ENCODE data around the gene LRMDA.

The LRMDA gene

GRCh38 chr10:76126607-76127527 is 695.4 kb downstream of the LRMDA start:
- H3K4me1 ChIP-seq (ENCODE audit: low read depth, poor library complexity, severe bottlenecking): no peaks in the 10 kb centered on the region
- no peak overlapping the region for H3K4me3 ChIP-seq (IDR thresholded peaks at IDR 0.05; ENCODE audit: insufficient read depth, low read depth, low read length)
- no peak overlapping the region for H3K4me2 ChIP-seq
- no peaks in the 10 kb centered on the region for H4K20me1 ChIP-seq (ENCODE audit: insufficient read depth)
- H3K27ac ChIP-seq: no peak overlapping the region
- H3K79me2 ChIP-seq (ENCODE audit: insufficient read depth, low read depth): no peaks in the 10 kb centered on the region
- no peaks in the 10 kb centered on the region for H3K36me3 ChIP-seq (ENCODE audit: insufficient read depth)
- H3K9ac ChIP-seq: no peak overlapping the region
- TF ChIP-seq CTCF (conservative IDR thresholded peaks at IDR 0.05; ENCODE audit: low read depth, low read length): no peak
- no peaks in the 10 kb centered on the region for H3K27me3 ChIP-seq (ENCODE audit: insufficient read depth, low read depth)
- no peak overlapping the region for H2AFZ ChIP-seq (ENCODE audit: low read depth)

- no peaks in the 10 kb centered on the region for H4K20me1 ChIP-seq (ENCODE audit: insufficient read depth)
- no peak for TF ChIP-seq CTCF (conservative IDR thresholded peaks at IDR 0.05; ENCODE audit: low read depth, low read length)
- H3K9ac ChIP-seq: no peak overlapping the region
- no peak overlapping the region for H3K4me2 ChIP-seq
- H2AFZ ChIP-seq (ENCODE audit: low read depth): no peak overlapping the region
- H3K27ac ChIP-seq: no peak overlapping the region
- H3K36me3 ChIP-seq (ENCODE audit: insufficient read depth): no peaks in the 10 kb centered on the region
- H3K27me3 ChIP-seq (ENCODE audit: insufficient read depth, low read depth): no peaks in the 10 kb centered on the region
- no peak overlapping the region for H3K4me3 ChIP-seq (IDR thresholded peaks at IDR 0.05; ENCODE audit: insufficient read depth, low read depth, low read length)
- H3K4me1 ChIP-seq (ENCODE audit: low read depth, poor library complexity, severe bottlenecking): no peaks in the 10 kb centered on the region
- H3K79me2 ChIP-seq (ENCODE audit: insufficient read depth, low read depth): no peaks in the 10 kb centered on the region
Observed at GRCh38 chr10:76127984-76128589, 696.7 kb downstream of the LRMDA start.

DNA sequence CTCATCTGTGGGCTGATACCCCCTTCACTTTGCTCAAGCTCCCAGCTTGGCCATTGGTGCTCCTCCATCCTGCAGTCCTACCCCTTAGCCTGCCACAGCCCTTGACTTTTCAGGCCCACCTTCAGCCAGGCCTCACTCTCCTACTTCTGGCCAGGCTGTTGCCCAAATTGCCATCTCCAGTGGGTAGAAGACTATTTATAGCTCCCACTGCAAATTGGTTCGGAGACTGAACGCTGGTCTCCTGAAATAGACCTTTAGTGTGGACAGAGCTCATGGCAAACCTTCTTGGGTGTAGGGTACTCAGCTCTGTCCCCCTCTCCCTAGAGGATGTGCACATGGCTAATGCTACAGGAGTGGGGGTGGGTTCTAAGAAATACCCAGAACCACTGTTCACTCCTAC is 697.8 kb downstream of the LRMDA start:
- H3K27me3 ChIP-seq (ENCODE audit: insufficient read depth, low read depth): no peaks in the 10 kb centered on the region
- no peaks in the 10 kb centered on the region for H3K79me2 ChIP-seq (ENCODE audit: insufficient read depth, low read depth)
- H3K4me1 ChIP-seq (ENCODE audit: low read depth, poor library complexity, severe bottlenecking): no peaks in the 10 kb centered on the region
- no peak overlapping the region for H3K9ac ChIP-seq
- no peak overlapping the region for H3K4me3 ChIP-seq (IDR thresholded peaks at IDR 0.05; ENCODE audit: insufficient read depth, low read depth, low read length)
- no peaks in the 10 kb centered on the region for H4K20me1 ChIP-seq (ENCODE audit: insufficient read depth)
- H3K36me3 ChIP-seq (ENCODE audit: insufficient read depth): no peaks in the 10 kb centered on the region
- no peak overlapping the region for H3K4me2 ChIP-seq
- no peak for TF ChIP-seq CTCF (conservative IDR thresholded peaks at IDR 0.05; ENCODE audit: low read depth, low read length)
- no peak overlapping the region for H2AFZ ChIP-seq (ENCODE audit: low read depth)
- H3K27ac ChIP-seq: no peak overlapping the region

GRCh38 chr10:76130892-76131291 is 699.5 kb downstream of the LRMDA start:
- no peak overlapping the region for H3K27ac ChIP-seq
- no peaks in the 10 kb centered on the region for H4K20me1 ChIP-seq (ENCODE audit: insufficient read depth)
- no peaks in the 10 kb centered on the region for H3K4me1 ChIP-seq (ENCODE audit: low read depth, poor library complexity, severe bottlenecking)
- no peak overlapping the region for H3K4me3 ChIP-seq (IDR thresholded peaks at IDR 0.05; ENCODE audit: insufficient read depth, low read depth, low read length)
- H3K36me3 ChIP-seq (ENCODE audit: insufficient read depth): no peaks in the 10 kb centered on the region
- no peaks in the 10 kb centered on the region for H3K27me3 ChIP-seq (ENCODE audit: insufficient read depth, low read depth)
- H3K9ac ChIP-seq: no peak overlapping the region
- no peaks in the 10 kb centered on the region for H3K79me2 ChIP-seq (ENCODE audit: insufficient read depth, low read depth)
- H3K4me2 ChIP-seq: no peak overlapping the region
- no peak overlapping the region for H2AFZ ChIP-seq (ENCODE audit: low read depth)
- TF ChIP-seq CTCF (conservative IDR thresholded peaks at IDR 0.05; ENCODE audit: low read depth, low read length): no peak
